Measurements from ENCODE around the gene KHDRBS2.

KHDRBS2 gene

DNA sequence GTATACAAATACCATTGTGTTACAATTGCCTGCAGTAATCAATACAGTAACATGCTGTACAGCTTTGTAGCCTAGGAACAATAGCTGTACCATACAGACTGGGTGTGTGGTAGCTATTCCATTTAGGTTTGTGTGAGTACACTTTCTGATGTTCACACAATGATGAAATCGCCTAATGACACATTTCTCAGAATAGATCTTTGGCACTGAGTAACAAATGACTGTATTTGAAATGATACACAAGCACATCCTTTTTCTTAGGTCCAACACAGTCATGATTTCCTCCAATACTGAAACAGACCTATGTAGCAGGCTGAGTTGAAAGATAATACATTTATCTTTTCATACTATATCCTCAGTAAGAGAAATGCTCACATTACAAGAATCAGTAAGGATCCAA is 13.9 kb downstream of the KHDRBS2 start:
- no peak overlapping the region for H3K4me3 ChIP-seq (ENCODE audit: low read length)
- DNase-seq (ENCODE audit: low read depth) = no peak
- TF ChIP-seq, protein P1, sequence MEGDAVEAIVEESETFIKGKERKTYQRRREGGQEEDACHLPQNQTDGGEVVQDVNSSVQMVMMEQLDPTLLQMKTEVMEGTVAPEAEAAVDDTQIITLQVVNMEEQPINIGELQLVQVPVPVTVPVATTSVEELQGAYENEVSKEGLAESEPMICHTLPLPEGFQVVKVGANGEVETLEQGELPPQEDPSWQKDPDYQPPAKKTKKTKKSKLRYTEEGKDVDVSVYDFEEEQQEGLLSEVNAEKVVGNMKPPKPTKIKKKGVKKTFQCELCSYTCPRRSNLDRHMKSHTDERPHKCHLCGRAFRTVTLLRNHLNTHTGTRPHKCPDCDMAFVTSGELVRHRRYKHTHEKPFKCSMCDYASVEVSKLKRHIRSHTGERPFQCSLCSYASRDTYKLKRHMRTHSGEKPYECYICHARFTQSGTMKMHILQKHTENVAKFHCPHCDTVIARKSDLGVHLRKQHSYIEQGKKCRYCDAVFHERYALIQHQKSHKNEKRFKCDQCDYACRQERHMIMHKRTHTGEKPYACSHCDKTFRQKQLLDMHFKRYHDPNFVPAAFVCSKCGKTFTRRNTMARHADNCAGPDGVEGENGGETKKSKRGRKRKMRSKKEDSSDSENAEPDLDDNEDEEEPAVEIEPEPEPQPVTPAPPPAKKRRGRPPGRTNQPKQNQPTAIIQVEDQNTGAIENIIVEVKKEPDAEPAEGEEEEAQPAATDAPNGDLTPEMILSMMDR (conservative IDR thresholded peaks at IDR 0.05; ENCODE audit: low read length) = no peak

DNA sequence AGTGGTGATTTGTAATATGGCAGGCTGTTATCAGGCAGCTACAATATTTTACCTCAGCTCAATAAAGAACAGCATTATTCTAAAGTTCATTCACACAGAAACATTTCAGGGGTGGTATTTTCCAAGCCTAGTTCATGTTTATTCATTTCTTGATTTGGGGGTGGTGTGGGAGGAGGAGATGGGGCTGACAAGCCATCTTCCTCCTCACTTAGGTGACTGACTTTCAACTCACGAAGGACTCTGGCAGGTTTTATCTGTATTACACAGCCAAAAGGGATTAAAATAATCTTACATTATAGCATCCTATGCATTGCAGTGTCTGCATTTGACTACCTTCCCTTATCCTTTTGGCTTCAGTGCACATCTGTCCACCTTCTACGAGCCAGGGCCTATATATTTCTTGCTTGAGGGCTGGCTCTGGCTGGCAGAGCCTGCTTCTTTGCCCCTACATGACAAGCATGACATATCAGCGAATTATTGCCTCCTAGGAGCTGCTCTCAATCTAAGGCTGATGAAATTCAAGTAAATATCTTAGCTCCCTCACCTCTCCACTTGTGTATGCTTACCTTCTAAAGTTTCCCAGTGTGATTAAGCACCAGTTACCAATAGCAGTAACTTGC is 20.0 kb downstream of the KHDRBS2 start:
- TF ChIP-seq, protein P1 (conservative IDR thresholded peaks at IDR 0.05; ENCODE audit: low read length) = no peak
- no peak overlapping the region for H3K4me3 ChIP-seq (ENCODE audit: low read length)
- DNase-seq (ENCODE audit: low read depth) = no peak

DNA sequence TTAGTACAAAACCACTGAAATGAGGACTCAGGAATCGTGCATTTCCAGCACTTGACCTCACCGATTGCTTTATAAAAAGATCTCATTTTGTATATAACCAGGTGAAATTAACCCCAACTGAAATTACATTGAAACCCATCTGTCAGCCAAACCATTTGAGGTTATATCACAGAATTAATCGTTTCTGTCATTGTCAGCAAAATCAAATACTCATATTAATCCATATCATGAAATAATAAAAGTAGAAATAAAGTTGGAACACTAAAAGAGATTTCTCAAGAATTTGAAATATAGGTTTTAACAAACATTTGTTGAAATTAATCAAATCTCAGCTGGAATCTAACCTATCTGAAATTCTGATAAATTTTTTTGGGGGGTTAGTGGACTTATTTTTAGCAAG is 23.7 kb downstream of the KHDRBS2 start:
- TF ChIP-seq, protein P1 (conservative IDR thresholded peaks at IDR 0.05; ENCODE audit: low read length) = no peak
- no peak overlapping the region for H3K4me3 ChIP-seq (ENCODE audit: low read length)
- DNase-seq (ENCODE audit: low read depth) = no peak

DNA sequence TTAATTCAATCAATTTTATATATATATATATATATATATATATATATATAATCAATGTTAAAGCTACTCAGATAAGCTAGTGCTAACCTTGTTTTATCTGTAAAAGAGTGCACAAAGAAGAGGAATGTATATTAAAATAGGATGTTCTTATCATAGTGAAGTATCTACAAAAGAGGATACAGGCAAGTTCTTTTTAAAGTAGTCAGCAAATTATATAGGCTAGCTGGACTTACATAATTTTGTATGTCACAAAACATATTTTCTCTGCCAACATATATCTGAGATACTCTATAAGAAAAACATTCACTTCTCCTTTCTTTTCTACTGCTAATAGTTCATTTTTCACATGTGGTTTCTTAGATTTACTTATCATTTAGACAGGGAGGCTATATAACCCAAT is 39.9 kb downstream of the KHDRBS2 start:
- H3K4me3 ChIP-seq (ENCODE audit: low read length) = no peak overlapping the region
- TF ChIP-seq, protein P1 (conservative IDR thresholded peaks at IDR 0.05; ENCODE audit: low read length) = no peak
- DNase-seq (ENCODE audit: low read depth) = no peak

DNA sequence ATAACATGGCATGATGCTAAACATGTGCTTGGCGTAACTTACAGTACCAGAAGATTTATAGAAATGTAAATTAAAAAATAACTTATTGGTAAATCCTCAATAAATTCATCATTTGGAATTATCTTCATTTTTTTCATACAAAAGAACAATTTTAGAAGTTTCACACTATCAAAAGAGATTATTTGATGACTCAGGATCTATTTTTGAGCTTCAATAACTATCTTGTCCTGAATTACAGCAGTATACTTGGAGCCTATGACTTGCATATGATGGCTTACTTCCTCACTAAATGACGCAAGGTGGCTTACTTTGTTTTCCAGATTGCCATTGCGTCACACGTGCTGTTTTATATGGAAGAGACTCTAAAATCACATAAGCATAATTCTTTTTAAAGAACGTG is 49.2 kb downstream of the KHDRBS2 start:
- no peak for DNase-seq (ENCODE audit: low read depth)
- H3K4me3 ChIP-seq (ENCODE audit: low read length) = no peak overlapping the region
- TF ChIP-seq, protein P1 (conservative IDR thresholded peaks at IDR 0.05; ENCODE audit: low read length) = no peak

DNA sequence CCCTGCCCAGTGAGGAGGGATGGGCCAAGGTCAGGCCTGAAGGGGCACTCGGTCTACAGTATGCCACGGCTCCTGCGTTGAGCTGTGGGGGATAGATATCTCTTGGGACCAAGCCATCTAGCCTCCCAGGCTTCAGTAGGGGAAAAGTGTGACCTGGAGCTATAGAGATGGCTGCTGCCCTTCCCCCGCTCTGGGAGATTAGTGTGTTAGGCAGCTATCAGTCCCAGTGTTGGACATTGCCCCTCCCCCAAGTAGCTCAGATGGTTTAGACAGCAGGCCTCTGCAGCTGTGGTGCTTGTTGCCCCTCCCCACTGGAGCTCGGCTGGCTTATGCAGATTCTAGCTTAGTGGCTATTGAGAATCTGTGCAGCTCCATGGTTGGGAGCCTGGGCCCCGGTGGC is 56.8 kb downstream of the KHDRBS2 start:
- H3K4me3 ChIP-seq (ENCODE audit: low read length) = no peak overlapping the region
- no peak for DNase-seq (ENCODE audit: low read depth)
- TF ChIP-seq, protein P1 (conservative IDR thresholded peaks at IDR 0.05; ENCODE audit: low read length) = no peak

DNA sequence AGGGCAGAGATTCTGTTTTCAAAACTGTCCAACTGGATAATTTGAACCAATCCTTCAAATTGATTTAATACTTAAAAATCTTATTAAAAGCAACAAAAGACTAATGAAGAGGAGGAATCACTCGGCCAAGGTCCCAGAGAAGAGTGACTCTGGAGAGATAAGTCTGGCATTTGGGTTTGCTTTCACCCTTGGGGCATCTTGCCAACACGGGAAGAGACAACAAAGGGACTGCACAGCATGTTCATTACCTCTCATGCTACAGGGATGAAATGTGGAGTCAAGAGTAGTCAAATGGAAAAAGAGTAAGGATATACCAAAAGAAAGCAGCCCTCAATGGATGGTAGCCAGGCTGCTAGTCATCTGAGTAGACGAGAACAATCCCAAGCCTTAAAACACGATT is 68.2 kb downstream of the KHDRBS2 start:
- H3K4me3 ChIP-seq (ENCODE audit: low read length) = no peak overlapping the region
- TF ChIP-seq, protein P1 (conservative IDR thresholded peaks at IDR 0.05; ENCODE audit: low read length) = no peak
- DNase-seq (ENCODE audit: low read depth) = no peak

All from AG10803 (cell line).